Neural progenitor cell (in vitro differentiated cells): ENCODE results near the gene MTIF3. TPM values are rescaled to one million over a fixed set of nuclear protein-coding genes. Genes with fewer than 3 reads are reported as not detected.

Experiments
- DNase-seq: peaks from one replicate; pipeline ENCODE4 v3.0.0-alpha.2; 2016; ENCODE audit warnings: low spot score
- H2AFZ ChIP-seq: fragments of 200-600 bp; sonication (generic); replicated peaks from 2 replicates; pipeline ENCODE4 v1.6.1; 2016; ENCODE audit warnings: antibody characterized with exemption
- H3F3A ChIP-seq: fragments of 200-600 bp; sonication (generic); 2 replicates; pipeline ENCODE4 v1.6.1; 2016; ENCODE audit warnings: antibody characterized with exemption, low read depth
- H3K27ac ChIP-seq: fragments of 200-600 bp; sonication (generic); 2 replicates; pipeline ENCODE4 v1.5.1; 2016; ENCODE audit warnings: mild to moderate bottlenecking
- H3K27me3 ChIP-seq: fragments of 200-600 bp; sonication (generic); 2 replicates; pipeline ENCODE4 v1.6.1; 2016; ENCODE audit warnings: mild to moderate bottlenecking, moderate library complexity
- H3K36me3 ChIP-seq: fragments of 200-600 bp; sonication (generic); 2 replicates; pipeline ENCODE4 v1.5.1; 2016
- H3K4me1 ChIP-seq: fragments of 200-600 bp; sonication (generic); 2 replicates; pipeline ENCODE4 v1.6.1; 2016; ENCODE audit warnings: mixed run types
- H3K4me2 ChIP-seq: fragments of 200-600 bp; sonication (generic); 2 replicates; pipeline ENCODE4 v1.6.1; 2016
- H3K4me3 ChIP-seq: fragments of 200-600 bp; sonication (generic); 2 replicates; pipeline ENCODE4 v1.5.1; 2016
- H3K79me2 ChIP-seq: fragments of 200-600 bp; sonication (generic); 2 replicates; pipeline ENCODE4 v1.6.1; 2016; ENCODE audit warnings: low read depth
- H3K9ac ChIP-seq: fragments of 200-600 bp; sonication (generic); 2 replicates; pipeline ENCODE4 v1.6.1; 2016
- H3K9me3 ChIP-seq: fragments of 200-600 bp; sonication (generic); 2 replicates; pipeline ENCODE4 v1.5.1; 2016; ENCODE audit warnings: low read depth
- H4K20me1 ChIP-seq: fragments of 200-600 bp; sonication (generic); 2 replicates; pipeline ENCODE4 v1.6.1; 2016; ENCODE audit warnings: low read depth
- H3K27ac Mint-ChIP-seq: 3 replicates; pipeline ENCODE4 v1.8.0; 2021; ENCODE audit warnings: mixed read lengths
- H3K27me3 Mint-ChIP-seq: 2 replicates; pipeline ENCODE4 v1.8.0; 2022; ENCODE audit warnings: low read depth, mild to moderate bottlenecking, inconsistent platforms, moderate library complexity, mixed read lengths; ENCODE audit not compliant: insufficient read depth
- H3K36me3 Mint-ChIP-seq: 3 replicates; pipeline ENCODE4 v1.8.0; 2021; ENCODE audit warnings: mixed read lengths
- H3K4me1 Mint-ChIP-seq: 3 replicates; pipeline ENCODE4 v1.8.0; 2021; ENCODE audit warnings: mixed read lengths
- H3K4me3 Mint-ChIP-seq: 3 replicates; pipeline ENCODE4 v1.8.0; 2021; ENCODE audit warnings: mild to moderate bottlenecking, moderate library complexity, mixed read lengths
- H3K9me3 Mint-ChIP-seq: 3 replicates; pipeline ENCODE4 v1.8.0; 2020; ENCODE audit warnings: mixed read lengths
- EZH2 ChIP-seq: fragments of 200-600 bp; sonication (generic); IDR thresholded peaks from 2 replicates; pipeline ENCODE4 v1.6.1; 2017; ENCODE audit warnings: antibody characterized with exemption, mild to moderate bottlenecking, moderate library complexity
- EZH2phosphoT487 ChIP-seq: fragments of 200-600 bp; sonication (generic); IDR thresholded peaks from 2 replicates; pipeline ENCODE4 v1.6.1; 2017; ENCODE audit warnings: antibody characterized with exemption
- total RNA-seq: library from RNA; depleted of rRNA; stranded (reverse); fragments of >200 nt; gene quantifications from 2 replicates; pipeline ENCODE4 v1.2.3, GENCODE V29; 2015; ENCODE audit warnings: low replicate concordance
- TF ChIP-seq, protein P1 (sequence below): fragments of 200-600 bp; sonication (generic); IDR thresholded peaks from 2 replicates; pipeline ENCODE4 v1.5.1; 2017; ENCODE audit warnings: antibody characterized with exemption, mild to moderate bottlenecking

MTIF3 gene
- total RNA-seq, 1 donor from 2014 or later: 65.8 TPM

DNA sequence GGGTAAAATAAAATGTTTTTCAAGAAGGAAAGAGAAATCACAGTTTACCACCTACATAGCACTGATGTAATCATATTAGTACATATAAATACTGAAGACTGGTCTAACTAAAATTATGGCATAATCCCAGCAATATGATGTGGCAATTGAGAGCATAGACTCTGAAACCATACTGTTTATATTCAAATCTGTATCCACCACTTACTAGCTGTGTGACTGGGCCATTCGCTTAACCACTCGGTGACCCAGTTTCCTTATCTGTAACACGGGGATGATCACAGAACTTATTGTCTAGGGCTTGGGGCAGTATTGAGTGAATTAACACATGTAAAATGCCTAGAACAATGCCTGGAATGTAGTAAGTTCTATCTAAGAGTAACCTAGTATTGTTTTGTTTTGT, 39.0 kb downstream of the MTIF3 start:
- Histone ChIP-seq H3K9ac (no peak overlapping the region), H3K79me2 (no peaks in the 10 kb centered on the region), H3F3A (no peaks in the 10 kb centered on the region), H3K4me1 (no peaks in the 10 kb centered on the region), H3K4me3 (no peak overlapping the region), H3K9me3 (no peaks in the 10 kb centered on the region), H3K27me3 (no peaks in the 10 kb centered on the region), H3K27ac (no peak overlapping the region), H3K36me3 (no peaks in the 10 kb centered on the region), H2AFZ (no peak overlapping the region), H4K20me1 (no peaks in the 10 kb centered on the region), H3K4me2 (no peak overlapping the region)
- no peak overlapping the region for H3K4me3 Mint-ChIP-seq
- no peaks in the 10 kb centered on the region for H3K4me1 Mint-ChIP-seq
- no peak for DNase-seq
- no peak overlapping the region for H3K27ac Mint-ChIP-seq
- no peaks in the 10 kb centered on the region for H3K9me3 Mint-ChIP-seq
- no peaks in the 10 kb centered on the region for H3K36me3 Mint-ChIP-seq
- TF ChIP-seq, protein P1, sequence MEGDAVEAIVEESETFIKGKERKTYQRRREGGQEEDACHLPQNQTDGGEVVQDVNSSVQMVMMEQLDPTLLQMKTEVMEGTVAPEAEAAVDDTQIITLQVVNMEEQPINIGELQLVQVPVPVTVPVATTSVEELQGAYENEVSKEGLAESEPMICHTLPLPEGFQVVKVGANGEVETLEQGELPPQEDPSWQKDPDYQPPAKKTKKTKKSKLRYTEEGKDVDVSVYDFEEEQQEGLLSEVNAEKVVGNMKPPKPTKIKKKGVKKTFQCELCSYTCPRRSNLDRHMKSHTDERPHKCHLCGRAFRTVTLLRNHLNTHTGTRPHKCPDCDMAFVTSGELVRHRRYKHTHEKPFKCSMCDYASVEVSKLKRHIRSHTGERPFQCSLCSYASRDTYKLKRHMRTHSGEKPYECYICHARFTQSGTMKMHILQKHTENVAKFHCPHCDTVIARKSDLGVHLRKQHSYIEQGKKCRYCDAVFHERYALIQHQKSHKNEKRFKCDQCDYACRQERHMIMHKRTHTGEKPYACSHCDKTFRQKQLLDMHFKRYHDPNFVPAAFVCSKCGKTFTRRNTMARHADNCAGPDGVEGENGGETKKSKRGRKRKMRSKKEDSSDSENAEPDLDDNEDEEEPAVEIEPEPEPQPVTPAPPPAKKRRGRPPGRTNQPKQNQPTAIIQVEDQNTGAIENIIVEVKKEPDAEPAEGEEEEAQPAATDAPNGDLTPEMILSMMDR: no peak
- no peak for TF ChIP-seq EZH2phosphoT487
- no peak for TF ChIP-seq EZH2
- peaks cover 11% of the 10 kb centered on the region for H3K27me3 Mint-ChIP-seq

DNA sequence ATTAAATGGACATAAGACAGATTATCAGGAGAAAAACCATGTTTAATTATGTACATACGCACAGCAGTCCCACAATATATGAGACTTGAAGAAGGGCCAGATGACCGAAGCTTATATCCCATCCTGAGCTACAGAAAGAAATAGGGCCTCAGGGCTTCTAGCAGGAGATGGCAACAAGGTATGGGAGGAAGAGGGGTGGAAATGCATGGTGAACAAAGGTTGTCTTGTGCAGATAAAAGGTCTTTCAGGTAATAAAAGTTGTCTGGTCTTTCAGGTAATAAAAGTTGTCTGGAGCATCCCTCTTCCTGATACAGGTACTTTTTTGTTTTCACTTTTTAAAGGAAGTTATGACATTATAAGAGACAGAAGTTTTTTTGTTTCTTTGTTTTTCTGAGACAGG, 41.4 kb downstream of the MTIF3 start:
- H3F3A ChIP-seq: no peaks in the 10 kb centered on the region
- H3K9me3 Mint-ChIP-seq: no peaks in the 10 kb centered on the region
- H2AFZ ChIP-seq: no peak overlapping the region
- no peaks in the 10 kb centered on the region for H3K36me3 ChIP-seq
- TF ChIP-seq EZH2phosphoT487 (no peak), EZH2 (no peak)
- TF ChIP-seq, protein P1: no peak
- no peaks in the 10 kb centered on the region for H3K9me3 ChIP-seq
- no peaks in the 10 kb centered on the region for H3K36me3 Mint-ChIP-seq
- no peak for DNase-seq
- no peak overlapping the region for H3K4me3 ChIP-seq
- no peak overlapping the region for H3K4me2 ChIP-seq
- H3K79me2 ChIP-seq: no peaks in the 10 kb centered on the region
- H3K27ac Mint-ChIP-seq: no peak overlapping the region
- H3K4me3 Mint-ChIP-seq: no peak overlapping the region
- H3K27me3 Mint-ChIP-seq: peaks cover 5% of the 10 kb centered on the region
- H3K4me1 ChIP-seq: no peaks in the 10 kb centered on the region
- no peaks in the 10 kb centered on the region for H4K20me1 ChIP-seq
- H3K27ac ChIP-seq: no peak overlapping the region
- H3K9ac ChIP-seq: no peak overlapping the region
- H3K4me1 Mint-ChIP-seq: peaks cover under 1% of the 10 kb centered on the region
- H3K27me3 ChIP-seq: no peaks in the 10 kb centered on the region

DNA sequence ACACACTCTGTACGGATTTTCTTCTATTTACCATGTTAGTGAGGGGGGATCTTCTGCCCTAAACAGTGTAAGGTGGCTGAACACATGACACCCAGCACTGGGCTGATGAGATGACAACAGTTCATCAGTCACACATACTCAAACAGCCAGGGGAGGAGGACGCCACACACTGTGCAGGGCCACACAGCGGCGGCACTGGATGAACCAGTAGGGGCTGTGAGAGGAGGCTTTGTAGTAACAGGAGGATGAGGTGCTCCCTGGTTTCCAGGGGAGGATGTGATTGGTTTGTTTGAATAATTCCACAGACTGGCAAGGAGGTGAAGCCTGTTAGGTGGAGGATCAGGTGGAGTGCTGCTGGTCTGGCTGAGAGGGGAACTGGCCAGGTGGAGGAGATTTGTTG, 42.3 kb downstream of the MTIF3 start:
- Histone ChIP-seq H3K4me3 (no peak overlapping the region), H4K20me1 (no peaks in the 10 kb centered on the region), H3K36me3 (no peaks in the 10 kb centered on the region), H2AFZ (no peak overlapping the region), H3K27ac (no peak overlapping the region), H3F3A (no peaks in the 10 kb centered on the region), H3K4me2 (no peak overlapping the region), H3K79me2 (no peaks in the 10 kb centered on the region), H3K27me3 (no peaks in the 10 kb centered on the region), H3K9ac (no peak overlapping the region), H3K9me3 (no peaks in the 10 kb centered on the region), H3K4me1 (peaks cover 7% of the 10 kb centered on the region)
- Mint-ChIP-seq H3K9me3 (no peaks in the 10 kb centered on the region), H3K4me1 (peaks cover 10% of the 10 kb centered on the region), H3K27me3 (peaks cover 5% of the 10 kb centered on the region), H3K4me3 (no peak overlapping the region), H3K27ac (no peak overlapping the region), H3K36me3 (no peaks in the 10 kb centered on the region)
- TF ChIP-seq EZH2 (no peak), EZH2phosphoT487 (no peak)
- TF ChIP-seq, protein P1: no peak
- no peak for DNase-seq
